ENCODE results near the gene MRGPRD.

MRGPRD gene

DNA sequence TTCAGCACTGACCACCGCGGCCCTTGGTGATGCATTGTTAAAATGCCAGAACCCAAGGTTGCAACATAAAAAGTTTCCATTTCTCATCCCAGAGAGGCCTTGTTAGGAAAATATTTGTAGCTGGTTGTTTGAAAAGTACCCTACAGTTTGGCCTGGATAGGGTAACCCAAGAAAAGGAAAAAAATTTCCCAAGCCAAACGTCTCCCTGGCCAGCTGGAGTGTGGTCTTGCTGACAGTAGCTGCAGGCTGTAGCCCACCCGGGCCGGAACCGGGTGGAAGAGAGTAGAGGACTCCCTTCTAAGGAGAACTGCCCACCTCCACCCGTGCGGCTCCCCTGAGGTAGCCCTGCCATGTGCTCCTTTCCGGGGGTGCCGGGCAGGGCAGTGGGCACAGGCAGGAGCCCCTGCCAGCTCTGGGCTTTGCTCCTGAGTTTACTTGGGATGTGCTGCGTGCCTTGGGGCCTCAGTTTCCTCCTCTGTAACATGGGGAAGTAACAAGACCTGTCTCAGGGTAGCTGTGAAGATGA, 38.6 kb downstream of the MRGPRD start:
- DNase-seq: no peak

DNA sequence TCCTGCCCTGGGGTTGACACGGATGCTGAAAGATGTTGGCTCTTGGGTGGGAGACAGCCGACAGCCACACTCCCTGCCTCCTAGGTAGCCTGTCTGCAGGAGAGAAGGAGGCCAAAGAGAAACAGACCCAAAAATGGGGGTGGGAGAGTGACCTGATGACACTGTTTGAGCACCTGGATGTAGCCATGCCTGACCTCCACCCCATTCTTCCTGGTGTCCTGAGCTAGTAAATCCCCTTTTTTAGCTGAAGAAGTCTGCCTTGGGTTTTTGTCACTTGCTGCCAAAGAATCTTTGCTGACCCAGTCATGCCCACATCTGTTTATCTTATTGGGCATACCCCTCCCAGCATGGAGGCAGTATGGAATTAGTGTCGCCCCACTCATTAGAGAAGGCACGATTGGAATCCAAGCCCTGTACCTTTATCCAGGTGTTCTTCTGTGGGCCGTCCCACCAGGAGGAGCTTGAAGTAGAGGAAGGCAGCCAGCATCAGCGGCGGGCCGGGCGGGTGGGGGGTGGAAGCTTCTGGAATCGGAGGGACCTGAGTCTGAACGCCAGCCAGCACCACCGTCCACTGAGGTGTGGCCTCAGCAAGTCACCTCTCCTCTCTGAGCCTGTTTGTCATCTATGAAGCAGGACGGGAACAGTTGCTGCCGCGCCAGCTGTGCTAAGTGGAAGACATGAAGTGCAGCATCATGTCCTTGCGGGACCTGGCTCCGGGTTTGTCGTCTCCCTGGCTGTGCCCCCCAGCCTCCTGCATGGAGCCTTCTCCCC, 39.3 kb downstream of the MRGPRD start:
- DNase-seq: no peak

DNA sequence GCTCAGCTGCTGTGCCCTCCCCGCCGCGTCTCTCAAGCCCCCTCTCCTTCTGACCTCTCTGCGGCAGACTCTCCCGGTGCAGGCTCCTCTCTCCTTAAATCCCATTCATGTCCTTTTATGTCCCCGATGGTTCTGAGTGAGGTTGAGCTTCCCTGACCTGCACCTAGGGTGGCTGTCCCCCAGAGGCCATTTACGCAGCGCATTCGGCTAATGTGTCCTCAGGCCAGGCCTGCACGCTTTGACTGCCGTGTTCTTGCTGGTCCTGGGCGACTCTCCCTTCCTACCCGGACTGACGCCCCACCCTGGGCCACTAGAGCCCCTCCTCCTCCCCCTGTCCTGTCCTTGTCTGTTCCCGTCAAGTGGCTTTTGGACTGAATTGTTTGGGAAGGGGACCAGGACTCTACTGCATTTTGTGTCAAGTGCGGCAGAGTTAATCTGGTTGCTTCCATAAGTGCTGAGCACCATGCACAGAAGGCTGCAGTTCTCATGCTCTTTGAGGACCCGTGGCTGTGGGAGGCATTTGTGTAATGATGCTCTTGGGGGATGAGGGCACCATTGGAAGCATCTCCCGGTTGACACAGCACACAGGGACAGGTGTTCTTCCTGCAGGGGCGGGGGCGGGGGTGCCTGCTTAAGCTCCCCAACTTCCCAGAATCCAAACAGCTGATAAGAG, 40.0 kb downstream of the MRGPRD start:
- no peak for DNase-seq

DNA sequence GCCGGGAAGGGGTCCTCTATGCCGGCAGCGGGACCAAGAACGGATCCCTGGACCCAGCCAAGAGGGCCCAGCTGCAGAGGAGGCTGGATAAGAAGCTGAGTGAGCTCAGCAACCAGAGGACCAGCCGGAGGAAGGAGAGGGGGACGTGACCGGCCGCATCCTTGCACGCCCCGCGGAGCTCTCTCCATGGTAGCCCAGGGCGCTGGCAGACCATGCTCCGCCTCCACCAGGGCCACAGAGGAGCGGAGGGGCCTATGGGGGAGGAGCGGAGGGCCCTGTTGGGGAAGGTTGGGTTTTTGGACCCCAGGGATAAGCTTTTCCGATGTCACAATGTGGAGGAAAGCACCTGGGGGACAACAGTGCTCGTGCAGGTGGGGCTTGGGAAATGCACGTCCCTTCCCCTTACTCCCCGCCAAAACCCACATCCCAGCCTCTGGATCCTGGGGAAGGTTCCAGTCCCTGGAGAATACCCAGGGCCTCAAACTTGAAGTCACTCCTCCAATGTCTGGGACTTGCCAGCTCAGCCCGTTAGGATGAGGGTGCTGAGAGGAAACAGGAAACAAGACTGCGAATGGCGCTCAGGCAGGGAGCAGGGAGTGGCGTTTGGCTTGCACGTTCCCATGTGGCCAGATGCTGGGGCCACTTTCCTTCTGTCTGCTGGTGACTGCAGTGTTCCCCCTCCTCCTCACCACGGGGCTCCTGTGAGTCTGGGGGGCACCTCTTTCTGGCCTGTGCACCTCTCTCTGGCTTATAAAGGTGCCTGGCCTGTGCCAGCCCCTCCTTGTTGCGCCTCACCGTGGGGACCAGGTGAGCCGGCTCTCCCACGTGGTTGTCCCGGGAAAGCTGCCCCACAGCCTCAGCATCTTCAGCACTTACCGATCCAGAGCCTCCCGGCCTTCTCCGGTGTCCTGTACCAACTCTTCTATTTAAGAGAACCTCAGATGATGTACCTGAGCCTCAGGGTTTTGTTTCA, 40.9 kb downstream of the MRGPRD start:
- DNase-seq: no peak

DNA sequence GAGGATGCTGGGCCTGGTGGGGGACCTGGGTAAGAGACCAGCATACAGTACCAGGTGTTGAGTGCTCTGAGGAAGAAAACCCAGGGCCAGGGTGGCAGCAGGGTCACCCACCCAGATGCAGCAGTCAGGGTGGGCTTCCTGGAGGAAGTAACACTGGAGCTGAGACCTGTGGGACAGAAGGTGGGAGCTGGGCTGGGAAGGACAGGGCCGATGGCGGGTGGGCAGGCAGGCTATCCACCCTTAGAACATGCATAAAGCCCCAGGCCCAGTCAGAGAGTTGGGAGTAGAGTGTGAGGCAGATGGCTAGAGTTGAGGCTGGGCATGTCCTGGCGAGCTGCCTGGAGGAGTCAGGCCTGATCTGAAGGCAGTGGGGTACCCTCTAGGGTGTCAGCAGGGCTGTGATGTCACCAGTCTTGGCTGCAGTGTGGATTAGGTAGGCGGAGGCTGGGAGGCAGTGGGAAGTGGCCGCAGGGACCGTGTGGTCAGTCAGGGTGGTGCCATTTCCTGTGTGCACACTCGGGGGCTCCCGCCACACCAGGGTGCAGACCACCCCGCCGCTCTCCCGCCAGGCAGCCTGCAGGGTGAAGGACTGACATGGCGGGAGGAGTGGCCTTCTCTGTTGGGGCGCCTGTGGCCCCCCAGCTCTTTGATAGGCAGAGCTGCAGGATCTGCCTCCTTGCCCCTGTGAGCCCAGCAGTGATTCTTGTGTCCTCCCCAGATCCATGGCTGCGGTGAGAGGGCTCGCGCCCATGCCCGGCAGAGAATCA, 41.8 kb downstream of the MRGPRD start:
- no peak for DNase-seq

DNA sequence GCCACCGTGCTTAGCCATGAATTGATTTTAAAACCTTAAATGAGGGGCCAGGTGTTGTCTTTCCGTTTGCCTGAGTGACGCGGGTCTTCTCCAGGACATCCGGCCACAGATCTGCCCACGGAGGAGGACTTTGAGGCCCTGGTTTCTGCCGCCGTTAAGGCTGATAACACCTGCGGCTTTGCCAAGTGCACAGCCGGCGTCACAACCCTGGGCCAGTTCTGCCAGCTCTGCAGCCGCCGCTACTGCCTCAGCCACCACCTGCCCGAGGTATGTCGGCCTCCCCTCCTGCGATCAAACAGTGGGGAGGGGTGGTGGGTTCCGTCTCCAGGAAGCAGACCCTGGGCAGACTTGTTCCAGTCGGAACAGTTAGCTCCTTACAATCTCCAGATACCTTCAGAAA, 42.7 kb downstream of the MRGPRD start:
- no peak for DNase-seq

DNA sequence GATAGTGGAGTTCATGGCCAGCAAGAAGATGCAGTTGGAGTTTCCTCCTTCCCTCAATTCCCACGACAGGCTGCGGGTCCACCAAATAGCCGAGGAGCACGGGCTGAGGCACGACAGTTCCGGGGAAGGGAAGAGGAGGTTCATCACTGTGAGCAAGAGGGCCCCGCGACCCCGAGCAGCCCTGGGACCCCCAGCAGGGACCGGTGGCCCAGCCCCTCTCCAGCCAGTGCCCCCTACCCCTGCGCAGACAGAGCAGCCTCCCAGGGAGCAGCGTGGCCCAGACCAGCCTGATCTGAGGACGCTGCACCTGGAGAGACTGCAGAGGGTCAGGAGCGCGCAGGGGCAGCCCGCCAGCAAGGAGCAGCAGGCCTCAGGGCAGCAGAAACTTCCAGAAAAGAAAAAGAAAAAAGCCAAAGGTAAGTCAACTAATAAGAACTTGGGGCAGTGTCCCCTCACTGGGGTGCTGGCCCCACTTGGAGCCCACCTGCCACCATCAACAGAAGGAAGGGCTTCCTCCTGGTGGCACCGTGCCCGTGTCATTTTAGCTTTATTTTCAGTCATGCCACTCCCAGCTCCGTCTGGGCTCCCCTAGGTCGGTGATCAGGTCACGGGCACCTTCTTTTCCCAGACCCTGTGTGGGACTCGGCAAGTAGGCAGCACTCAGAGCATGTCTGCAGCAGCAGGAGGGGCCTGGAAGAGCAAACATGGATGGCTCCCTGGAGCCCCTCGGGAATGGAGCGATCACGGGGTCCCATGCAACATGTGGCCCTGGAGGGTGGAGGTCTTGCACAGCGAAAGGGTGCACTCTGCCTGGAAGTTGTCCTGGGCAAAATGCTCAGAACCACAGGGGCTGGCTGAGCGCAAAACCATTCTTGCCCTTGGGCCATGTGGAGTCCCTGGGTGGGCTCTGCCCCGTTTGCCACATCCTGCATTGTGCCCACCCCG, 43.8 kb downstream of the MRGPRD start:
- DNase-seq: no peak

DNA sequence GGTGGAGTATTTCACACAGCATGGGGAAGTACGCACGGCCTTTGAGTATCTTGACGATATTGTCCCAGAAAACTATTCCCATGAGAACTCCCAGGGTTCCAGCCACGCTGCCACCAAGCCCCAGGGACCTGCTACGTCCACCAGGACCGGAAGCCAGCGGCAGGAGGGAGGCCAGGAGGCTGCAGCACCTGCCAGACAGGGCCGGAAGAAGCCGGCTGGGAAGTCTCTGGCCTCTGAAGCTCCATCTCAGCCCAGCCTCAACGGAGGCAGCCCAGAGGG, 44.5 kb downstream of the MRGPRD start:
- DNase-seq: no peak

DNA sequence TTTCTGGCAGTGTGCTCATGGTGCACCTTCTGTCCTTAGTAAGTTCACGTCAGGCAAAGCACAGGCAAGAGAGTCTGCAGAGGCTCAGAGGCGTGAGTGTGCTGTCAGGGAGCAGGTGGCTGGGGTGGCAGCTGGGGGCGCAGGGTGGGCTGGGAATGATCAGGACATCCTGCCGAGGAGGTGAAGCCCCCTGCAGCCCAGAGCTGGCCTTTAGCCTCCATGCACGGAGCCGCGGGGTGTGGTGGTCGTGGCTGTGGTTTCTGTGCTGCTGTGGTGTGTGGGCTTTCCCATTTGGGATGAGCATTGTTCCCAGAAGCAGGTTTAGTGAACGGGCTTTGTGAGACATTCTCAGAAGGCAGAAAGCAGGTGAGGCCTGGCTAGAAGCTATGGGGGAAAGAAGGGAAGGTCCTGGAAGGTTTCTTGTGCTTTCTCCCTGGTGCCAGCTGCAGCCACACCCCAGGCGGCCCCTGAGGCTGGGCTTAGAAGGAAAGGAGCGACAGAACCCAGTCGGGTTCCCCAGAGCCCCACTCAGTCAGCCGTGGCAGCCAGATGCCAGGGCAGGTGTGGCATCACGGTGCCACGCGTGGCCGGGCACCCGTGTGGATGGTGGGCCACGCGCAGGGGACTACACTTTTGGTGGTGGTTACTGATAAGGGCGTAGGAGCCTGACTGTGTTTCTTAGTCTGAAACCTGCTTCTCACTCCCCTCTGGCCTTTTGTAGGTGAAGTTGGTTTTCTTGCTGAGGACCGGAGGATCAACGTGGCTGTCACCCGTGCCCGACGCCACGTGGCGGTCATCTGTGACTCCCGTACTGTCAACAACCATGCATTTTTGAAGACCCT, 45.0 kb downstream of the MRGPRD start:
- no peak for DNase-seq

DNA sequence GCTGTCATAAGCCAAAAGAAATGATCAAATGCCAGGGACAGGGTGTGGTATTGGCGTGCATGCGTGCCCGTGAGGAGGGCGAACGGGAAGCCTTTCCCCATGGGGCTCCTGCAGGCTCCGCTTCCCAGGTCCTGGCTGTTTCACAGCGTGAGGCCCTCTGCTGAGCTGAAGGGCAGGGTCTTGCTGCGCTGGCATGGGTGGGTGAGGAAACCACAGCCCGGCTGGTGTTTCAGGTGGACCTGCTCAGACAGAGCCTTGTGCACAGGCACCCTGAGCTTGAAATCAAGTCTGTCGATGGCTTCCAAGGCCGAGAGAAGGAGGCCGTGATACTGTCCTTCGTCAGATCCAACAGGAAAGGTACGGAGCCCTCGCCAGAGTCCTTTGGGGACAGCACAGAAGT, 45.7 kb downstream of the MRGPRD start:
- DNase-seq: no peak

DNA sequence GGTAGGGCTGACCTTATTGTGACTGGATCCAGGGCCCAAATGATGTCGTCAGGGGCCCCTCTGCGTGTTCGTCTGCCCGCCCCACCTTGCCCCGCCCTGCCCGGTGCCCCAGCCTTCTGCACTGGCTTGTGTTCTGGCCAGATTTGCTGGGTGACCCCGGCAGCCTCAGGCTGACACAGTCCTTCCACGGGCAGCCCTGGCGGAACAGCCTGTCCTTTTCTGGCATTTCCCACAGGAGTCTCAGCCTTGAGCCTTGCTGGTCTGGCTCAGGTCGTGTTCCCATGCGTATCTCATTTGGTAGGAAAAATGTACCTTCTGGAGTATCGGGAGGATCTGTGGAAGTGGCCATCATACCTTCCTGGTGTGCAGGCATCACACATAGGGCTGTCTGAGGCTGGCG, 46.1 kb downstream of the MRGPRD start:
- no peak for DNase-seq

DNA sequence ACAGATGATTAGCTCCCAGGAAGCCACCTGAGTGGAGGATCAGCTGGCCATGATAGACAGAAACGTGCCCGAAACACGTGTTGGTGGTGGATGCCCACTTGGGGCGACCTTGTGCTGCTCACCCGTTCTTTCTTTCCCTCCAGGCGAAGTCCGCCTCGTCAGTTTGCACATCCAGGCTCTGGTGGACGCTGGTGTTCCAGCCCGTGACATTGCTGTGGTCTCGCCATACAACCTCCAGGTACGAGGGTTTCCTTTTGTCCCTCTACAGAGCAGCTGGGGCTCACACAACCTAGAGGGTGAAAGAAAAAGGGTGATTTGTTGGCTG, 46.5 kb downstream of the MRGPRD start:
- DNase-seq: no peak

DNA sequence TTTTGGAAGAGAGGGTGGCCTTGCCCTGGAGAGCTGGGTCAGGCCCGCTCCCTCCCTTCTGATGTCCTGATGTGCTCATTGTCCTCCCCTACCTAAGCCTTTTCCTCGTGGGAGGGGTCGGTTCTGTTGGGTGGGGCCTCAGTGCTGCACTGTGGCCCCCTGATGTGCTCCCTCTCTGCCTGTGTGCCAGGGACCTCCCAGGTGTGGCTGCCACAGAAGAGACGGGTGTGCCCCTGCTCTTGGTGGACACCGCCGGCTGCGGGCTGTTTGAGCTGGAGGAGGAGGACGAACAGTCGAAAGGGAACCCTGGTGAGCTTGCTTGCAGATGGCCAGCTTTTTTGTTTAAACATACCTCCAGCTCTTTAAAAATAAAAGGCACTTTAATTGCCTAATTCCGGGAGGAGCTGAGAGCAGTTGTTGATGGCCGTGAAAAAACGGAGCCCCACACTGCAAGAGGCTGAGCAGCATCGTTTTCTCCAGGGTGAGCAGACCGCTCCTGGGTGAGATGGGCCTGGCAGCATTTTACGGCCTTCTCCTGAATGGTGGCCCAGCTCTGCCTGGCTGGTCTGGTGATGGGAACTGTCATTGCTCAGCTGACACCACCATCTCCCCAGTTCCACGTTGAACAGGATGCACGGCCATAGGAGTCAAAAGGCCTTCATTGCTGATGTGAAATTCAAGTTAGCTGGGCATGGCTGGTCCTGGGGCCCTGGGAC, 47.0 kb downstream of the MRGPRD start:
- no peak for DNase-seq

DNA sequence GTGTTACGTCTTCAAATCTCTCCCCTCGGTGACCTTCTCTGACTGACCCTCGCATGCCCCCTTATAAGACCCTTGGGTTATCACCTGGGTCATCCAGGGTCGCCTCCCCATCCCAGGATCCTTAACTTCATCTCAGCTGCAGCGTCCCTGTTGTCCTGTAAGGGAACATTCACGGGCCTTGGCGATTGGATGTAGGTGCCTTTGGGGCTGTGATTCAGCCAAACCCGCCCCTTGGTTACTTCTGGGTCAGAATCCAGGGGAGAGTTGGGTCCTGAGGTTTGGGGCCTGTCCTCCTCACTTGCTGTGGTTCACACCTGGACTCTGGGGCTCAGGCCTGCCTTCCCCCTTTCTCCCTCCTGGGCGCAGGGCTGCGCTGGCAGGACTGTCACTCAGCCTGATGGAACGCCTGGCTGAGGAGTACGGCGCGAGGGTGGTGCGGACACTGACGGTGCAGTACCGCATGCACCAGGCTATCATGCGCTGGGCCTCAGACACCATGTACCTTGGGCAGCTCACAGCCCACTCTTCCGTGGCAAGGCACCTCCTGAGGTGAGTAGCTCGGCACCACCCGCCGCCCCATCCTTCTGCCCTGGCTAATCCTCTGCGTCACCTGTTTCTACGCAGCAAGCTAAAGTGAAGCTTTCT, 47.7 kb downstream of the MRGPRD start:
- no peak for DNase-seq

DNA sequence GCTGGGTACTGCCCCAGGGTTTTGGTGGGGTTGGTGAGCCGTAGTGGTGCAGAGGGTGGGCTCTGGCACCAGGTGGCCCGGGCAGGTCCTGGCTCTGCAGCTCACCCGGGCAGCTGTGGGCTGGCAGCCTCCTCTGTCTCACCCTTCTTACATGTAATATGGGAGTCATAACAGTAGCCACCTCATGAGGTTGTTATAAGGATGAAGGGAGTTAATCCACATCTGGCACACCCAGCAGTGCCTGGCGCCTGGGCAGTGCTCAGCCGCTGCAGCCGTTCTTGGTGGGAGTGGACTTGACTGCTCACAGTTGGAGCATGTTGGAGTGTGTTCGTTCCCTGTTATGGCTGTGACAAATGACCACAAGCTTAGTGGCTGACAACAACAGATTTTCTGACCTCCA, 48.4 kb downstream of the MRGPRD start:
- DNase-seq: no peak

DNA sequence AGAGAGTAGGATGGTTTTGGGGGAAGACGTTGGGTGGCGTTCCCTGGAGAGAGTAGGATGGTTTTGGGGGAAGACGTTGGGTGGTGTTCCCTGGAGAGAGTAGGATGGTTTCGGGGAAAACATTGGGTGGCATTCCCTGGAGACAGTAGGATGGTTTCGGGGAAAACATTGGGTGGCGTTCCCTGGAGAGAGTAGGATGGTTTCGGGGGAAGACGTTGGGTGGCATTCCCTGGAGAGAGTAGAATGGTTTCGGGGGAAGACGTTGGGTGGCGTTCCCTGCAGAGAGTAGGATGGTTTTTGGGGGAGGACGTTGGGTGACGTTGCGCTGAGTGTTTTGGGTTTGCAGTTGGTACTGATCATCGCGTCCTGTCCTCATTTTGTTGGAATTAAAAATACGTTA, 48.9 kb downstream of the MRGPRD start:
- no peak for DNase-seq

DNA sequence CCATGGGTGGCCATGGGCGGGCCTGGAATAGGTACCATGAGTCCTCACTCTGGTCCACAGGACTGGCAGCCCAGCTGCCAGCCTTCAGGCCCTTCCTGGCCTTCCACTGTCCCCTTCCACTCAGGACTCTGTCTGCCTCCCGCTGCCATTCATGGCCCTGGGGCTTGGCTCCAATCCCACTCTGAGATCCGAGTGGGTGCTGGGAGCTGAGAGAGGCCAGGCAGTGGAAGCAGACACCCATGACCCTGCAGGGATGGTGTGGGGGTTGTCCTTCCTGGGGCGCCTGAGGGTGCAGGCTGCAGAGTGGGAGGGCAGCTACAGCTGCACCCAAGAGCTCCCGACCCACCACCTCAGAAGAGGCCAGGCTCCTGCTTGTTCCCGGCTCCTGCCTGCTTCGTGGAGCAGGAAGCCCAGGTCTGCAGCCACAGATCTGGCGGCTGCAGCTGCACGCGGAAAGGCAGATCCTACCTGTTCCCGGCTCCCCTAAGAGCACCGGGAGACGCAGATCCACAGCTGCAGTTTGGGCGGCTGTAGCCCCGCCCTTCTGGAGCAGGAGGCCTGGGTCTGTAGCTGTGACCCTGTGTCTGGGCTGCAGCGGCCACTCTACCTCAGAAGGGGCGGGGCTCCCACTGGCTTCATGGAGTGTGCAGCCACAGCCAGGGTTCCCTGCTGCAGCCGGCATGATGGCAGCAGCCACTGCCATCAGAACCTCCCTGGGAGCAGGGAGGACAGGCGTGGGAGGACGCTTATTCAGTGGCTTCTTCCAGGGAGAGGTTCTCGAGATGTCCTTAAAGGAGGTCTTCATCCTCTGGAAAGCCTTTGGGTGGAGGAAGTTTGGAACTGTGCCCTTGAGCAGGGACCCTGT, 49.6 kb downstream of the MRGPRD start:
- no peak for DNase-seq
